ENCODE measurements around the gene ADAM22.

Gene ADAM22

GRCh38 chr7:88169717-88170320, 235.8 kb downstream of the ADAM22 start:
- no peak for DNase-seq

GRCh38 chr7:88172842-88173241, 238.8 kb downstream of the ADAM22 start:
- DNase-seq = no peak

GRCh38 chr7:88176190-88176589, 242.1 kb downstream of the ADAM22 start:
- DNase-seq = no peak

- DNase-seq = no peak
Measured at GRCh38 chr7:88183051-88183450, 249.0 kb downstream of the ADAM22 start.

DNA sequence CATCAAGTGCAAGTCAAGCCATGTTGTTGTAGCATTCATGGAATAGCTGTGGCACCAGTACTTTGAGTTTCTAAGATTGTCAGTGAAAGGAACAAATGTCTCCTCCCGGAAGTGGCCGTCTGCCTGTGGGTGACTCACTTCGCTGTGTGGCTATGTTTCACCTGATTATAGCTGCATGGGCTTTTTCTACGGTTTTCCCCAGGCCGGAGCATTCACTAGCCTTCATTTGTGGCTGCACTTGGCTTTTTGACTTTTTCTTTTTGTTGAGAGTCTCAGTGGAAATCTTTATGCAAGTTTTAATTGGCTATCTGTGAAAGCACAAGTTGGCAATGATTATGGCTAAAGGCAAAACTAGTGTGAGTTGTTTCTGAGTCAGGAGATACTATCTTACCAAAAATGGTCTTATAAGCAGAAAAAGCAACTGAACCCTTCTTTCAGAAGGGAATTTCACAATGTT, 250.8 kb downstream of the ADAM22 start:
- no peak for DNase-seq

DNA sequence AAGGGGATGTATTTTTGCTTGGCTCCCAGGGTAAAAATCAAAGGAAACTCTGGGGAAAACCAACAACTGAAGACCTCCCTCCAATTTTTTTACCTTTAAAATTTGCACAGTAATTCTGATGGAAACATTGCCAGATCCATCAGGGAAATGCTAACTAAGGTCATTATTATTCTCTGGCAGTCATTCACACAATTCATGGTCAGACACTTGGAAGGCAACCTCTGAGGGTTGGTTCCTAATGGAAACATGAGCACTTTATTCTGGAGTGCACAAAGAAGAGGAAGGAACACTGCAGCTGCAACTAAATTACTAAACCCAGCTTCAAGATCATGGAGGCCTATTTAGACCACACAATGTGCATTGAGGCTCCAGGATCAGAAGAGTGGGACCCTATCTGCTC, 251.6 kb downstream of the ADAM22 start:
- no peak for DNase-seq

- DNase-seq = no peak
Measured at GRCh38 chr7:88191911-88192310, 257.9 kb downstream of the ADAM22 start.

DNA sequence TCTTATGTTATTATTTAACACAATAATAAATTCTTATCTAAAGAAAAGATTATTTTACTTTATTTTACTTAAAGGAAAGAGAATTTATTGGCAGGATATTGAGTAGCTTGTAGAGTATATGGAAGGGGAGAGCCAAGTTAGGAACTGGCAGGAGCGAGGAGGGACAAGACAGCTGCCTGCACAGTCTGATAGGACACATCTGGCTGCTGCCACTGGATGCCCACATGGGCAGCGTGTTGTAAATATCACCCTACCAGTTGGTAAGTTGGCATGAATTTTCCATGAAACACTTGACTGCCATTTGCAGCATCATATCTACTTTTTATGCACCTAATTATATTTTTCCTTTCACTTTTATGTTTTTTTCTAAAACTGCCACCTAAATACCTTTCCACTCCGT, 266.2 kb downstream of the ADAM22 start:
- DNase-seq = peak; percentile 15

- DNase-seq = peak; percentile 89
Measured at GRCh38 chr7:88200789-88201188, 266.7 kb downstream of the ADAM22 start.

- no peak for DNase-seq
Measured at GRCh38 chr7:88201305-88201704, 267.3 kb downstream of the ADAM22 start.

GRCh38 chr7:88202278-88202677, 268.2 kb downstream of the ADAM22 start:
- DNase-seq = no peak

- no peak for DNase-seq
Measured at GRCh38 chr7:88202799-88203198, 268.7 kb downstream of the ADAM22 start.

- no peak for DNase-seq
Measured at GRCh38 chr7:88203401-88203800, 269.4 kb downstream of the ADAM22 start.

- DNase-seq = no peak
Measured at GRCh38 chr7:88204525-88205110, 270.6 kb downstream of the ADAM22 start.

GRCh38 chr7:88205179-88205578, 271.1 kb downstream of the ADAM22 start:
- no peak for DNase-seq

DNA sequence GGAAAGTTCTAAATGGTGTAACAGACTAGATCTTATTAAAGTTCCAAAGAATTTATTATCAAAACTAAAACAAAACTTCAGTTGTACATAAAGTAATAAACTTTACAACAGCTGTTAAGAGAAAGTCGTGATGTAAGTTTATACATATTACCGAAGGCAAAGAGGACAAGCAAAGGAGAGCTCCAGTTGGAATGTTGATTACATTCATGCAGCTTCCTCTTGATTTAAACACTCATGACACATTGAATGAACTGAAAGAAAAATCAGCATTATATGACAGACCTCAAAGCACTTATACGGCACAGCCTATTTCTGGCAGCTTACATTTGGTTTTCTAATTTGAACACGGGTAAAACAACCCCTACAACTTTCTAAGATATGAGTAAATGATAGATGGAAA, 272.2 kb downstream of the ADAM22 start:
- no peak for DNase-seq

- DNase-seq = no peak
Measured at GRCh38 chr7:88208521-88208920, 274.5 kb downstream of the ADAM22 start.

DNA sequence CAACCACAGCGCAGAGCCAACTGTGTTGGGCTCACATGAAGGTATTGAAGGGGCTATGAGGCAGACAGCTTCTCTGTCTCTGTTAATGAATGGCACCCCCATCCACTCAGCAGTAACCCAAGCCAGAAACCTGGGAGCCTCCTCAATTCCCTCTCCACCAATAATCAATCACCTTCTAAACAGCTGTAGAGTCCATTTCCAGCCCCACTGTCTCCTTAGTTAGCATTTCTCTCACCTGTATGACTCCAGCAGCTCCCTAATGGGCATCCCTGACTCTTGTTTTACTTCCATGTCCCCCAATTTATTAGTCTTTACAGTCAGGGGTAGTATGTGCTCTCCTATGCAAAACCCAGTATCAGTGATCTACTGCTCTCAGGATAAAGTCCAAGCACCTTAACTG, 278.9 kb downstream of the ADAM22 start:
- no peak for DNase-seq

- no peak for DNase-seq
Measured at GRCh38 chr7:88214456-88214855, 280.4 kb downstream of the ADAM22 start.

- DNase-seq = no peak
Measured at GRCh38 chr7:88215295-88215694, 281.2 kb downstream of the ADAM22 start.

DNA sequence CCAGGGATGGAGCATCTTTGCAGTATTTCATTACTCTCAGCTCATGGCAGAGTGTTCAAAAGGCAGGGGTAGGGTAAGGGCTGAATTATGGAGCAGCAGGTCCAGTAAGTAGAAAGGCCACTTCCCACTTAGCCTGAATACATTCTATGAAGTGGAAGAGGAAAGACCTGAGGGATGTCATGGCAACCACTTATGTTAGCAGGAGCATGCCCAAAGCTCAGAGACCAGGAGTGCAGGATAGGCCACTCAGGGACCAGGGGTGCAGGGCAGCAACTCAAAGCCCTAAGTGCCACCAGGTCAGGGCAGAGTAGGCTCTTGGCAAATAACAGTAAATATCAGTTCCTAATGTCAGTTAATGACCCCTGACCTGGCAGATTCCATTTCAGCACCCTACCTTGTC, 282.2 kb downstream of the ADAM22 start:
- no peak for DNase-seq

- DNase-seq = no peak
Measured at GRCh38 chr7:88217675-88218428, 283.8 kb downstream of the ADAM22 start.

GRCh38 chr7:88218429-88218745, 284.3 kb downstream of the ADAM22 start:
- DNase-seq = no peak

GRCh38 chr7:88218836-88219605, 285.0 kb downstream of the ADAM22 start:
- DNase-seq = peak; percentile 36
